HepG2 (cell line): ENCODE results near the gene MRPS25. TPM values are rescaled to one million over a fixed set of nuclear protein-coding genes. Genes with fewer than 3 reads are reported as not detected.
A peak's percentile ranks its signal among the peaks of the same experiment; 100 is the strongest.

ENCODE experiments used
- ERF ChIP-seq: IDR thresholded peaks from 2 replicates; pipeline ENCODE4 v1.6.1; 2018; ENCODE audit warnings: missing biosample characterization, missing genetic modification reagents
- FOXO1 ChIP-seq: sonication (generic); formaldehyde crosslinking; IDR thresholded peaks from 2 replicates; pipeline ENCODE4 v1.4.0; 2020; ENCODE audit warnings: missing genetic modification reagents
- HNRNPK ChIP-seq: fragments of 200-400 bp; formaldehyde crosslinking; IDR thresholded peaks from 2 replicates; pipeline ENCODE4 v1.6.1; 2018; ENCODE audit warnings: low read length, low read depth, moderate library complexity, mild to moderate bottlenecking; ENCODE audit not compliant: poor library complexity, severe bottlenecking
- HOXA3 ChIP-seq: sonication (generic); formaldehyde crosslinking; IDR thresholded peaks from 2 replicates; pipeline ENCODE4 v1.5.0; 2020; ENCODE audit warnings: missing genetic modification reagents
- NFKB2 ChIP-seq: sonication (generic); formaldehyde crosslinking; IDR thresholded peaks from 2 replicates; pipeline ENCODE4 v1.4.0; 2020; ENCODE audit warnings: missing genetic modification reagents, borderline replicate concordance
- NFYB ChIP-seq: sonication (generic); formaldehyde crosslinking; IDR thresholded peaks from 2 replicates; pipeline ENCODE4 v1.4.0; 2020; ENCODE audit warnings: missing genetic modification reagents
- NFYC ChIP-seq: IDR thresholded peaks from 2 replicates; pipeline ENCODE4 v1.6.1; 2016; ENCODE audit warnings: missing genetic modification reagents, missing compliant biosample characterization
- RBAK ChIP-seq: sonication (generic); formaldehyde crosslinking; IDR thresholded peaks from 2 replicates; pipeline ENCODE4 v1.5.1; 2020; ENCODE audit warnings: mild to moderate bottlenecking, missing genetic modification reagents
- RFX5 ChIP-seq: IDR thresholded peaks from 2 replicates; pipeline ENCODE4 v1.6.1; 2011; ENCODE audit warnings: low read depth, low read length, improper control_type of control experiment
- SNAI1 ChIP-seq: sonication (generic); formaldehyde crosslinking; IDR thresholded peaks from 2 replicates; pipeline ENCODE4 v1.5.0; 2020; ENCODE audit warnings: mild to moderate bottlenecking, missing genetic modification reagents, borderline replicate concordance
- TARDBP ChIP-seq: sonication (generic); formaldehyde crosslinking; IDR thresholded peaks from 2 replicates; pipeline ENCODE4 v1.8.0; 2022; ENCODE audit warnings: mild to moderate bottlenecking, missing genetic modification reagents
- XRCC5 ChIP-seq: fragments of 200-400 bp; formaldehyde crosslinking; optimal IDR thresholded peaks from 2 replicates; pipeline ENCODE3; 2017; ENCODE audit warnings: mild to moderate bottlenecking, low read length
- ZNF12 ChIP-seq: sonication (generic); formaldehyde crosslinking; IDR thresholded peaks from 2 replicates; pipeline ENCODE4 v1.5.0; 2020; ENCODE audit warnings: missing genetic modification reagents
- ZNF180 ChIP-seq: sonication (generic); formaldehyde crosslinking; IDR thresholded peaks from 2 replicates; pipeline ENCODE4 v1.4.0; 2020; ENCODE audit warnings: low read depth, missing genetic modification reagents, borderline replicate concordance
- ZNF773 ChIP-seq: sonication (generic); formaldehyde crosslinking; IDR thresholded peaks from 2 replicates; pipeline ENCODE4 v1.4.0; 2020; ENCODE audit warnings: missing genetic modification reagents, borderline replicate concordance
- polyA plus RNA-seq, 8 experiments: library from polyadenylated mRNA; depleted of rRNA in 3 of 8; stranded (reverse) in 7 of 8; unstranded in 1 of 8; fragments of >200 nt; fragmentation: Illumina TruSeq in 4 of 8; extraction: Trizol in 4 of 8; gene quantifications; 2 replicates each; pipeline versions ENCODE4 v1.2.1 to v1.2.3, GENCODE V29; 2011 to 2016; ENCODE audit warnings: low read depth in 4 of 8, missing spikeins in 1 of 8, mixed read lengths in 1 of 8; ENCODE audit not compliant: insufficient read depth in 1 of 8
- total RNA-seq, 5 experiments: library from RNA; depleted of rRNA; stranded (reverse); fragments of >200 nt; fragmentation: Illumina TruSeq; extraction: Trizol; gene quantifications; 2 replicates each; pipeline ENCODE4 v1.2.3, GENCODE V29; 2016; ENCODE audit warnings: low read depth in 1 of 5
- TF ChIP-seq, protein P1 (sequence below): sonication (generic); formaldehyde crosslinking; IDR thresholded peaks from 2 replicates; pipeline ENCODE4 v1.9.0; 2021; ENCODE audit warnings: missing genetic modification reagents, mild to moderate bottlenecking, borderline replicate concordance
- TF ChIP-seq, protein P2 (sequence below): sonication (generic); formaldehyde crosslinking; IDR thresholded peaks from 2 replicates; pipeline ENCODE4 v1.4.0; 2020; ENCODE audit warnings: missing genetic modification reagents, borderline replicate concordance
- TF ChIP-seq, protein P3 (sequence below): sonication (generic); formaldehyde crosslinking; IDR thresholded peaks from 2 replicates; pipeline ENCODE4 v1.4.0; 2020; ENCODE audit warnings: missing genetic modification reagents, borderline replicate concordance
- TF ChIP-seq, protein P4 (sequence below): sonication (generic); formaldehyde crosslinking; conservative IDR thresholded peaks from 2 replicates; pipeline ENCODE4 v1.4.0; 2020; ENCODE audit warnings: missing genetic modification reagents
- TF ChIP-seq, protein P5 (sequence below): sonication (generic); formaldehyde crosslinking; IDR thresholded peaks from 2 replicates; pipeline ENCODE4 v1.4.0; 2020; ENCODE audit warnings: missing genetic modification reagents
- TF ChIP-seq, protein P6 (sequence below): sonication (generic); formaldehyde crosslinking; IDR thresholded peaks from 2 replicates; pipeline ENCODE4 v1.5.0; 2020; ENCODE audit warnings: mild to moderate bottlenecking, missing genetic modification reagents

Gene MRPS25
- total and polyA plus RNA-seq, 2 of the 13 experiments (the other 11 are each of a cell fraction or from before 2014, with no cell fraction given), result 60.1 to 74.3 TPM

DNA sequence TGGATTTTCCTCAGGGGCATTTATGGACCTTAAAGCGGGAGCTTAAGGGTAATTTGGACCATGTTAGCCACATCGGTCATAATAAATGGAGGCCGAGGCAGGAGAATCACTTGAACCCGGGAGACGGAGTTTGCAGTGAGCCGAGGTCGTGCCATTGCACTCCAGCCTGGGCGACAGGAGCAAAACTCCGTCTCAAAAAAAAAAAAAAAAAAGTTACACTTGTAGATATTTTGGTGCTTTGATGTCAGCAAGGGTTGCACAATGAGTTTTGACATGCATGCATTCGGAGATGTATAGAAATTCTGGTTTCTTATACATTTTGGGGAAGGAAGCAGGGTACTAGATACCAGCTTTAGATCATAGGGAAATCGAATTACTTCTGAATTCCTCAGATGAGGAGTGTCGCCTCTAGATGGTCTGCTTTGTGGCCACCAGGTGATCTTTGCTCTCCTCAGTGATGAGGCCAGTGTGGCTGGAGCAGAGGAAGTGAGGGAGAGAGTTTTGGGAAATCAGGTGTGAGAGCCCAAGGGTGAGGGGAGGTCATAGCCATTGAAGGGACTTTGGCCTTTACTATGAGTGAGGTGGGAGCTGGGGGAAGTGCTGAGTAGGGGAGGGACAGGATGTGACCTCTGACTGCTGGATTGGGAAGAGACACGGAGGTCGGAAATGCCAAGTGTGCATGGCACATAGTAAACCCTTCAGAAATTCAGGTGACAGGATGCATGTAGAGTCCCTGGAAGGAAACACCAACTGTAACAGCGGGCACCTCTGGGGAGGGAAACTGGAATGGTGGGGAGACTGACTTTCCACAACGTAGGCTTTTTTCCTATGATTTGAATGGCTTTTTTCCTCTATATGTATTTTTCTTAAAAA is 42.2 kb upstream of the MRPS25 start (continued):
- TF ChIP-seq, protein P1, sequence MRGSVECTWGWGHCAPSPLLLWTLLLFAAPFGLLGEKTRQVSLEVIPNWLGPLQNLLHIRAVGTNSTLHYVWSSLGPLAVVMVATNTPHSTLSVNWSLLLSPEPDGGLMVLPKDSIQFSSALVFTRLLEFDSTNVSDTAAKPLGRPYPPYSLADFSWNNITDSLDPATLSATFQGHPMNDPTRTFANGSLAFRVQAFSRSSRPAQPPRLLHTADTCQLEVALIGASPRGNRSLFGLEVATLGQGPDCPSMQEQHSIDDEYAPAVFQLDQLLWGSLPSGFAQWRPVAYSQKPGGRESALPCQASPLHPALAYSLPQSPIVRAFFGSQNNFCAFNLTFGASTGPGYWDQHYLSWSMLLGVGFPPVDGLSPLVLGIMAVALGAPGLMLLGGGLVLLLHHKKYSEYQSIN (CRISPR knock-in tag), result no peak
- TF ChIP-seq ZNF773 (CRISPR knock-in tag), result no peak
- no peak for TF ChIP-seq HNRNPK
- no peak for TF ChIP-seq ZNF12 (CRISPR knock-in tag)
- no peak for TF ChIP-seq RFX5
- peak; percentile 69; the same call in 1 of the 2 replicates for TF ChIP-seq TARDBP (CRISPR knock-in tag)
- TF ChIP-seq RBAK (CRISPR knock-in tag), result no peak
- peak; percentile 27; the same call in 1 of the 2 replicates for TF ChIP-seq FOXO1 (CRISPR knock-in tag)
- TF ChIP-seq NFYB, result no peak
- TF ChIP-seq XRCC5, result no peak
- TF ChIP-seq NFYC (CRISPR knock-in tag), result no peak
- TF ChIP-seq, protein P2, sequence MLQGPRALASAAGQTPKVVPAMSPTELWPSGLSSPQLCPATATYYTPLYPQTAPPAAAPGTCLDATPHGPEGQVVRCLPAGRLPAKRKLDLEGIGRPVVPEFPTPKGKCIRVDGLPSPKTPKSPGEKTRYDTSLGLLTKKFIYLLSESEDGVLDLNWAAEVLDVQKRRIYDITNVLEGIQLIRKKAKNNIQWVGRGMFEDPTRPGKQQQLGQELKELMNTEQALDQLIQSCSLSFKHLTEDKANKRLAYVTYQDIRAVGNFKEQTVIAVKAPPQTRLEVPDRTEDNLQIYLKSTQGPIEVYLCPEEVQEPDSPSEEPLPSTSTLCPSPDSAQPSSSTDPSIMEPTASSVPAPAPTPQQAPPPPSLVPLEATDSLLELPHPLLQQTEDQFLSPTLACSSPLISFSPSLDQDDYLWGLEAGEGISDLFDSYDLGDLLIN (CRISPR knock-in tag), result no peak
- peak; percentile 81 for TF ChIP-seq HOXA3
- no peak for TF ChIP-seq SNAI1 (CRISPR knock-in tag)
- TF ChIP-seq, protein P3, sequence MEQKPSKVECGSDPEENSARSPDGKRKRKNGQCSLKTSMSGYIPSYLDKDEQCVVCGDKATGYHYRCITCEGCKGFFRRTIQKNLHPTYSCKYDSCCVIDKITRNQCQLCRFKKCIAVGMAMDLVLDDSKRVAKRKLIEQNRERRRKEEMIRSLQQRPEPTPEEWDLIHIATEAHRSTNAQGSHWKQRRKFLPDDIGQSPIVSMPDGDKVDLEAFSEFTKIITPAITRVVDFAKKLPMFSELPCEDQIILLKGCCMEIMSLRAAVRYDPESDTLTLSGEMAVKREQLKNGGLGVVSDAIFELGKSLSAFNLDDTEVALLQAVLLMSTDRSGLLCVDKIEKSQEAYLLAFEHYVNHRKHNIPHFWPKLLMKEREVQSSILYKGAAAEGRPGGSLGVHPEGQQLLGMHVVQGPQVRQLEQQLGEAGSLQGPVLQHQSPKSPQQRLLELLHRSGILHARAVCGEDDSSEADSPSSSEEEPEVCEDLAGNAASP (CRISPR knock-in tag), result peak; percentile 97
- TF ChIP-seq, protein P4, sequence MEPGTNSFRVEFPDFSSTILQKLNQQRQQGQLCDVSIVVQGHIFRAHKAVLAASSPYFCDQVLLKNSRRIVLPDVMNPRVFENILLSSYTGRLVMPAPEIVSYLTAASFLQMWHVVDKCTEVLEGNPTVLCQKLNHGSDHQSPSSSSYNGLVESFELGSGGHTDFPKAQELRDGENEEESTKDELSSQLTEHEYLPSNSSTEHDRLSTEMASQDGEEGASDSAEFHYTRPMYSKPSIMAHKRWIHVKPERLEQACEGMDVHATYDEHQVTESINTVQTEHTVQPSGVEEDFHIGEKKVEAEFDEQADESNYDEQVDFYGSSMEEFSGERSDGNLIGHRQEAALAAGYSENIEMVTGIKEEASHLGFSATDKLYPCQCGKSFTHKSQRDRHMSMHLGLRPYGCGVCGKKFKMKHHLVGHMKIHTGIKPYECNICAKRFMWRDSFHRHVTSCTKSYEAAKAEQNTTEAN (CRISPR knock-in tag), result 0 out of 2 replicates have a peak, but pooled peaks have one; percentile 55
- TF ChIP-seq, protein P5, sequence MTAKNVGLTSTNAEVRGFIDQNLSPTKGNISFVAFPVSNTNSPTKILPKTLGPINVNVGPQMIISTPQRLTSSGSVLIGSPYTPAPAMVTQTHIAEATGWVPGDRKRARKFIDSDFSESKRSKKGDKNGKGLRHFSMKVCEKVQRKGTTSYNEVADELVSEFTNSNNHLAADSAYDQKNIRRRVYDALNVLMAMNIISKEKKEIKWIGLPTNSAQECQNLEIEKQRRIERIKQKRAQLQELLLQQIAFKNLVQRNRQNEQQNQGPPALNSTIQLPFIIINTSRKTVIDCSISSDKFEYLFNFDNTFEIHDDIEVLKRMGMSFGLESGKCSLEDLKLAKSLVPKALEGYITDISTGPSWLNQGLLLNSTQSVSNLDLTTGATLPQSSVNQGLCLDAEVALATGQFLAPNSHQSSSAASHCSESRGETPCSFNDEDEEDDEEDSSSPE (CRISPR knock-in tag), result peak; percentile 7; the same call in 1 of the 2 replicates
- TF ChIP-seq ERF (CRISPR knock-in tag), result peak; percentile 65; the same call in 1 of the 2 replicates
- TF ChIP-seq, protein P6, sequence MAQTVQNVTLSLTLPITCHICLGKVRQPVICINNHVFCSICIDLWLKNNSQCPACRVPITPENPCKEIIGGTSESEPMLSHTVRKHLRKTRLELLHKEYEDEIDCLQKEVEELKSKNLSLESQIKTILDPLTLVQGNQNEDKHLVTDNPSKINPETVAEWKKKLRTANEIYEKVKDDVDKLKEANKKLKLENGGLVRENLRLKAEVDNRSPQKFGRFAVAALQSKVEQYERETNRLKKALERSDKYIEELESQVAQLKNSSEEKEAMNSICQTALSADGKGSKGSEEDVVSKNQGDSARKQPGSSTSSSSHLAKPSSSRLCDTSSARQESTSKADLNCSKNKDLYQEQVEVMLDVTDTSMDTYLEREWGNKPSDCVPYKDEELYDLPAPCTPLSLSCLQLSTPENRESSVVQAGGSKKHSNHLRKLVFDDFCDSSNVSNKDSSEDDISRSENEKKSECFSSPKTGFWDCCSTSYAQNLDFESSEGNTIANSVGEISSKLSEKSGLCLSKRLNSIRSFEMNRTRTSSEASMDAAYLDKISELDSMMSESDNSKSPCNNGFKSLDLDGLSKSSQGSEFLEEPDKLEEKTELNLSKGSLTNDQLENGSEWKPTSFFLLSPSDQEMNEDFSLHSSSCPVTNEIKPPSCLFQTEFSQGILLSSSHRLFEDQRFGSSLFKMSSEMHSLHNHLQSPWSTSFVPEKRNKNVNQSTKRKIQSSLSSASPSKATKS (CRISPR knock-in tag), result no peak
- TF ChIP-seq NFKB2 (CRISPR knock-in tag), result no peak
- TF ChIP-seq ZNF180, result no peak
